ENCODE results near the gene MYL3.

Gene MYL3

GRCh38 chr3:46849686-46850467 is 13.4 kb downstream of the MYL3 start:
- DNase-seq (ENCODE audit: low spot score), result no peak

- DNase-seq (ENCODE audit: low spot score), result no peak
Measured at GRCh38 chr3:46849045-46849631, 14.1 kb downstream of the MYL3 start.

GRCh38 chr3:46848271-46849044 is 14.8 kb downstream of the MYL3 start:
- no peak for DNase-seq (ENCODE audit: low spot score)

- DNase-seq (ENCODE audit: low spot score), result no peak
Measured at GRCh38 chr3:46847744-46848143, 15.5 kb downstream of the MYL3 start.

- no peak for DNase-seq (ENCODE audit: low spot score)
Measured at GRCh38 chr3:46846624-46847542, 16.4 kb downstream of the MYL3 start.

- DNase-seq (ENCODE audit: low spot score), result no peak
Measured at GRCh38 chr3:46845860-46846623, 17.2 kb downstream of the MYL3 start.

GRCh38 chr3:46845397-46845859 is 17.8 kb downstream of the MYL3 start:
- no peak for DNase-seq (ENCODE audit: low spot score)

- no peak for DNase-seq (ENCODE audit: low spot score)
Measured at GRCh38 chr3:46844881-46845312, 18.3 kb downstream of the MYL3 start.

- no peak for DNase-seq (ENCODE audit: low spot score)
Measured at GRCh38 chr3:46844397-46844796, 18.8 kb downstream of the MYL3 start.

GRCh38 chr3:46843508-46843907 is 19.7 kb downstream of the MYL3 start:
- no peak for DNase-seq (ENCODE audit: low spot score)

GRCh38 chr3:46840491-46840890 is 22.8 kb downstream of the MYL3 start:
- no peak for DNase-seq (ENCODE audit: low spot score)

- no peak for DNase-seq (ENCODE audit: low spot score)
Measured at GRCh38 chr3:46838301-46838700, 24.9 kb downstream of the MYL3 start.

GRCh38 chr3:46835491-46835890 is 27.8 kb downstream of the MYL3 start:
- no peak for DNase-seq (ENCODE audit: low spot score)

- DNase-seq (ENCODE audit: low spot score), result no peak
Measured at GRCh38 chr3:46835054-46835453, 28.2 kb downstream of the MYL3 start.

GRCh38 chr3:46833346-46834300 is 29.6 kb downstream of the MYL3 start:
- DNase-seq (ENCODE audit: low spot score), result no peak

- no peak for DNase-seq (ENCODE audit: low spot score)
Measured at GRCh38 chr3:46831841-46832240, 31.4 kb downstream of the MYL3 start.

GRCh38 chr3:46831316-46831715 is 31.9 kb downstream of the MYL3 start:
- DNase-seq (ENCODE audit: low spot score), result no peak

- DNase-seq (ENCODE audit: low spot score), result no peak
Measured at GRCh38 chr3:46830801-46831200, 32.4 kb downstream of the MYL3 start.

- DNase-seq (ENCODE audit: low spot score), result no peak
Measured at GRCh38 chr3:46829699-46830208, 33.5 kb downstream of the MYL3 start.

- no peak for DNase-seq (ENCODE audit: low spot score)
Measured at GRCh38 chr3:46825450-46825849, 37.8 kb downstream of the MYL3 start.
